Measurements from ENCODE around the gene SUSD1. TPM values are rescaled to one million over a fixed set of nuclear protein-coding genes. Genes with fewer than 3 reads are reported as not detected.

Gene SUSD1
- polyA plus RNA-seq, 1 experiment: 17.5 TPM

DNA sequence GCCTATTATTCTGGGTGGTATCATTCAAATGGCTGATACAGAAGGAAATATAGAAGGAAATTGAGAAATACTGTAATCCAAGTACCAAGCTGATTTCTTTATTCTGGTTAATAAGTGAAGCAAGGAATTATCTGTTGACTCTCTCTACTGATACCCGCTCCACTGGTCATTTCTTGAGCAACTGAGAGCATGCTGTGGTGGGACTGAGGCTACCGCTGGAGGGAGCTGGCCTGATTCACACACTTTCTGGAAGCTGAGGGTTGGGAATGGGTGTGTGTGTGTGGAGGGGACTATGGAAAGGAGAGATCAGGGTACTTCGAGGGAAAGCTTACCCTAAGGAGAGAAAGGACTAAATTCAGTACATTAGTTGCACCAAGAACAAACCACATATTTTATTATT, 174.4 kb downstream of the SUSD1 start:
- TF ChIP-seq, protein P1, sequence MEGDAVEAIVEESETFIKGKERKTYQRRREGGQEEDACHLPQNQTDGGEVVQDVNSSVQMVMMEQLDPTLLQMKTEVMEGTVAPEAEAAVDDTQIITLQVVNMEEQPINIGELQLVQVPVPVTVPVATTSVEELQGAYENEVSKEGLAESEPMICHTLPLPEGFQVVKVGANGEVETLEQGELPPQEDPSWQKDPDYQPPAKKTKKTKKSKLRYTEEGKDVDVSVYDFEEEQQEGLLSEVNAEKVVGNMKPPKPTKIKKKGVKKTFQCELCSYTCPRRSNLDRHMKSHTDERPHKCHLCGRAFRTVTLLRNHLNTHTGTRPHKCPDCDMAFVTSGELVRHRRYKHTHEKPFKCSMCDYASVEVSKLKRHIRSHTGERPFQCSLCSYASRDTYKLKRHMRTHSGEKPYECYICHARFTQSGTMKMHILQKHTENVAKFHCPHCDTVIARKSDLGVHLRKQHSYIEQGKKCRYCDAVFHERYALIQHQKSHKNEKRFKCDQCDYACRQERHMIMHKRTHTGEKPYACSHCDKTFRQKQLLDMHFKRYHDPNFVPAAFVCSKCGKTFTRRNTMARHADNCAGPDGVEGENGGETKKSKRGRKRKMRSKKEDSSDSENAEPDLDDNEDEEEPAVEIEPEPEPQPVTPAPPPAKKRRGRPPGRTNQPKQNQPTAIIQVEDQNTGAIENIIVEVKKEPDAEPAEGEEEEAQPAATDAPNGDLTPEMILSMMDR (IDR thresholded peaks at IDR 0.05; ENCODE audit: insufficient read depth, low read depth, low read length): 0 out of 2 replicates have a peak, but pooled peaks have one; percentile 3
- no peak for DNase-seq (ENCODE audit: low read depth)
- no peaks in the 10 kb centered on the region for H3K36me3 ChIP-seq (ENCODE audit: control insufficient read depth, insufficient read depth, low read length)
- ChIA-PET CTCF (no interaction called here), POLR2A (no interaction called here)
- no peak overlapping the region for H3K4me3 ChIP-seq (ENCODE audit: low read depth, low read length)
- no peaks in the 10 kb centered on the region for H3K27me3 ChIP-seq (ENCODE audit: control insufficient read depth, insufficient read depth, low read length)

DNA sequence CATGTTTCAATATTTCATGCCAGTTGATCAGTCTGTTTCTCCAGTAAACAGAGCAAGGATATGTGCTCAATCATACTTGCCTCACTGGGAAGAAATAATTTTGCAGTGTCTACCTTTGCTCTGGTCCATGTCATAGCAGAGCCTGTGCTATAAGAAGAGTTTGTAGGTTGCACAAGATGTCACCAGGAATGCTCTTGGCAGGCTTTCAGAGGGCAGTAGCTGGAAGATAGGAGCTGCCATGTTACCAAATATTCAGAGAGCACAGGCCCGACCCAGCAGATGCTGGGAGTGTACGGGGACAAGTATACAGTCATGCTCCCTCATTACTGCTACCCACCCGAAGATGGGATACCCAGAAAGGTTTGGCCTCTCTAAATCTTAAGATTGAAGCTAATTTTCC, 175.8 kb downstream of the SUSD1 start:
- no peak overlapping the region for H3K4me3 ChIP-seq (ENCODE audit: low read depth, low read length)
- TF ChIP-seq, protein P1 (IDR thresholded peaks at IDR 0.05; ENCODE audit: insufficient read depth, low read depth, low read length): no peak
- ChIA-PET POLR2A (no interaction called here), CTCF (interaction anchor here (1.0 kb wide), 2 partner anchors 12 to 30 kb away, joined by 3 read pairs; no protein-coding TSS in a partner anchor)
- DNase-seq (ENCODE audit: low read depth): no peak
- no peaks in the 10 kb centered on the region for H3K27me3 ChIP-seq (ENCODE audit: control insufficient read depth, insufficient read depth, low read length)
- no peaks in the 10 kb centered on the region for H3K36me3 ChIP-seq (ENCODE audit: control insufficient read depth, insufficient read depth, low read length)

DNA sequence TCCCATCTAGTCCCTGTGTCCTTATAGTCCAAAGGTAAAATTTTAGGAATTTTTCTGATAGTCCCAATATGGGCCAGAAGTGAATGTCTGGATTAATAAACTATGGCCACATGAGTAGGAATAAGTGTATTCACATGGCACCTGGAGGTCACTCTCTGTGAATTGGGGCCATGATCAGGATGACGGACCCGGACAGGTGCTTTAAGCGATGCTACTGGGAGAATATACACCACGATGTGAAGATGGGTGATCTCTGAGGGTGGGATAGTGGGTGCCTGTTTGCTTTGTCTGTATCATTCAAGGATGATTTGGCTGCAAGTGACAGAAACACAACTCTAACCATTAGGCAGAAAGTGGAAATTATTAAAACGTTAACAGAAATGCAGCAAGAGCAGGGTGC, 177.3 kb downstream of the SUSD1 start:
- CTCF ChIA-PET: interaction anchor here (0.5 kb wide), 1 partner anchor 20 kb away, joined by 3 read pairs; no protein-coding TSS in a partner anchor
- Histone ChIP-seq H3K4me3 (ENCODE audit: low read depth, low read length) (no peak overlapping the region), H3K36me3 (ENCODE audit: control insufficient read depth, insufficient read depth, low read length) (no peaks in the 10 kb centered on the region), H3K27me3 (ENCODE audit: control insufficient read depth, insufficient read depth, low read length) (no peaks in the 10 kb centered on the region)
- no peak for DNase-seq (ENCODE audit: low read depth)
- POLR2A ChIA-PET: no interaction called here
- TF ChIP-seq, protein P1 (IDR thresholded peaks at IDR 0.05; ENCODE audit: insufficient read depth, low read depth, low read length): no peak

DNA sequence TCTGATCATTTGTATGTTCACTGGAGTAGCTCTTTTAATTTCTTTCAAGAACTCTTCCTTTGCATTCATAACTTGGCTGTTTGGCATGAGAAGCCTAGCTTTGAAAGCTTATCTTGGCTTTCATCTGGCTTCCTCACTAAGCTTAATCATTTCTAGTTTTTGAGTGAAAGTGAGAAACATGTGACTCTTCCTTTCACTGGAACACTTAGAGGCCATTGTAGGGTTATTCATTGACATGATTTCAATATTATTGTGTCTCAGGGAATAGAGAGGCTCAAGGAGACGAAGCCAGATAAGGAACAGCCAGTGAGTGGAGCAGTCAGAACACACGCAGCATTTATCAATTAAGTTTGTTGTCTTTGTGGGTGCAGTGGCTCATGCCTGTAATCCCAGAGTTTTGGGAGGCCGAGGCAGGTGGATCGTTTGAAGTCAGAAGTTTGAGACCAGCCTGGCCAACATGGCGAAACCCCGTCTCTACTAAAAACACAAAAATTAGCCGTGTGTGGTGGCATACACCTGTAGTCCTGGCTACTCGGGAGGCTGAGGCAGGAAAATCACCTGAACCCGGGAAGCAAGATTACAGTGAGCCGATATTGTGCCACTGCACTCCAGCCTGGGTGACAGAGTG, 180.2 kb downstream of the SUSD1 start:
- DNase-seq (ENCODE audit: low read depth): no peak
- TF ChIP-seq, protein P1 (IDR thresholded peaks at IDR 0.05; ENCODE audit: insufficient read depth, low read depth, low read length): no peak
- no peaks in the 10 kb centered on the region for H3K36me3 ChIP-seq (ENCODE audit: control insufficient read depth, insufficient read depth, low read length)
- H3K4me3 ChIP-seq (ENCODE audit: low read depth, low read length): no peak overlapping the region
- ChIA-PET CTCF (interaction anchor here (0.9 to 1.3 kb wide), 2 partner anchors 10 to 23 kb away, joined by 4 read pairs; no protein-coding TSS in a partner anchor), POLR2A (no interaction called here)
- H3K27me3 ChIP-seq (ENCODE audit: control insufficient read depth, insufficient read depth, low read length): no peaks in the 10 kb centered on the region

DNA sequence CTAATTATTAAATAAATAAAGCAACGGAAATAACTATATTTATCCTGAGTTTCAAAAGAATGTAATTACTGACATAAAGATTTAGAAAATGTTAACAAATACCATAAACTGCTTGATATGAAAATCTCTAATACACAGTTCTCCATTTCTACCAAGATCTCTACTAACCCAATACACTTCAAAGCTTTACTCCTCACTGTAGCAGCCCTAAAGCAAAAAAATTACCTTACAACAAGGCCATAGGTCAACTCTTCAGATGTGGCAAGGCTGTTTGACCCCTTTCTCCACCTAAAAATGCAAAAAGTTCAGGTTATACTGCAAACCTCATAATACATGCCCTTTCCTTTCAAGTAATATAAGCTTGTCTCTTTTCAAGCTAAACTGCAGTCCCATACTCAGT, 181.8 kb downstream of the SUSD1 start:
- Histone ChIP-seq H3K36me3 (ENCODE audit: control insufficient read depth, insufficient read depth, low read length) (no peaks in the 10 kb centered on the region), H3K27me3 (ENCODE audit: control insufficient read depth, insufficient read depth, low read length) (no peaks in the 10 kb centered on the region), H3K4me3 (ENCODE audit: low read depth, low read length) (no peak overlapping the region)
- ChIA-PET CTCF (interaction anchor here (1.3 kb wide), 1 partner anchor 10 kb away, joined by 3 read pairs; no protein-coding TSS in a partner anchor), POLR2A (no interaction called here)
- no peak for DNase-seq (ENCODE audit: low read depth)
- TF ChIP-seq, protein P1 (IDR thresholded peaks at IDR 0.05; ENCODE audit: insufficient read depth, low read depth, low read length): no peak

Data from BJ (cell line).